HG03066 (cell line): Measurements from ENCODE around the gene NAV2.

Source experiments
- ATAC-seq: cut with Tn5 transposase; IDR thresholded peaks from one replicate; pipeline ENCODE4 v1.9.1; 2021; ENCODE audit warnings: low read depth; ENCODE audit not compliant: unreplicated experiment

NAV2 gene

GRCh38 chr11:19736831-19737230 lies 24.2 kb downstream of the NAV2 start:
- no peak for ATAC-seq

- ATAC-seq: no peak
Measured at GRCh38 chr11:19737575-19737974, 24.9 kb downstream of the NAV2 start.

GRCh38 chr11:19738124-19738523 lies 25.5 kb downstream of the NAV2 start:
- ATAC-seq: no peak

GRCh38 chr11:19739872-19740271 lies 27.2 kb downstream of the NAV2 start:
- no peak for ATAC-seq

GRCh38 chr11:19740586-19740985 lies 27.9 kb downstream of the NAV2 start:
- ATAC-seq: no peak

- peak; percentile 79 for ATAC-seq
Measured at GRCh38 chr11:19742588-19743292, 30.1 kb downstream of the NAV2 start.

GRCh38 chr11:19743622-19744021 lies 31.0 kb downstream of the NAV2 start:
- ATAC-seq: no peak

- ATAC-seq: no peak
Measured at GRCh38 chr11:19744130-19744529, 31.5 kb downstream of the NAV2 start.

GRCh38 chr11:19746086-19746485 lies 33.4 kb downstream of the NAV2 start:
- no peak for ATAC-seq

GRCh38 chr11:19747634-19748033 lies 35.0 kb downstream of the NAV2 start:
- no peak for ATAC-seq

- no peak for ATAC-seq
Measured at GRCh38 chr11:19751055-19751454, 38.4 kb downstream of the NAV2 start.

- ATAC-seq: no peak
Measured at GRCh38 chr11:19753451-19754106, 40.9 kb downstream of the NAV2 start.

- no peak for ATAC-seq
Measured at GRCh38 chr11:19756675-19757475, 44.2 kb downstream of the NAV2 start.

GRCh38 chr11:19759389-19759788 lies 46.8 kb downstream of the NAV2 start:
- no peak for ATAC-seq

- no peak for ATAC-seq
Measured at GRCh38 chr11:19762266-19762665, 49.6 kb downstream of the NAV2 start.

- no peak for ATAC-seq
Measured at GRCh38 chr11:19763330-19763729, 50.7 kb downstream of the NAV2 start.

GRCh38 chr11:19766206-19766605 lies 53.6 kb downstream of the NAV2 start:
- no peak for ATAC-seq

- no peak for ATAC-seq
Measured at GRCh38 chr11:19766810-19767209, 54.2 kb downstream of the NAV2 start.

GRCh38 chr11:19767627-19768151 lies 55.1 kb downstream of the NAV2 start:
- no peak for ATAC-seq

GRCh38 chr11:19768197-19768596 lies 55.6 kb downstream of the NAV2 start:
- no peak for ATAC-seq

- ATAC-seq: no peak
Measured at GRCh38 chr11:19768815-19769214, 56.2 kb downstream of the NAV2 start.
